ENCODE measurements around the gene KLK10.
"Not testable (repeated sequence)": the region's sequence is repeated elsewhere in the genome, so short reads cannot be mapped to it uniquely, and the experiment has no call there.

KLK10 gene

DNA sequence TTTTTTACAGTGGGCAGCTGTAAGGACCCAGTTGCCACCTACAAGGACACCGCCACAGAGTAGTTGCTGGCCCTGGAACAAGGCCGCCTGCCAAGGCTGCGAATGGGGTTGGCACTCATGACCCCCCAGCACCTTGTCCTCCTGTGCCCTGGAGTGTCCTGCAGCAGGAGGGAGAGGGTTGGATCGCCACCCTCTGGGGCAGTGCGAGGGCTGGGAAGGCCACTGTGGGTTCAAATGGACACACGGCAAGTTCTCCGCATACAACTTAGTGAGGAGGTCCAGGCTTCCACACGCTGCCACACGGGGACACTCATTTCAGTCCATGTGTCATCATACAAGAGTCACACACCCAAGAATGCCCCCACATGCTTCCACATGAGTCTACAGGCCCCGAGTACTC is 19.1 kb downstream of the KLK10 start:
- no peak for DNase-seq (ENCODE audit: low read depth)
- no peak overlapping the region for H3K4me3 ChIP-seq (ENCODE audit: control insufficient read depth, low read depth, low read length)
- no peak for TF ChIP-seq CTCF (IDR thresholded peaks at IDR 0.05; ENCODE audit: control insufficient read depth, insufficient read depth, low read depth, low read length, missing control alignments)

- DNase-seq (ENCODE audit: low read depth): no peak
- H3K4me3 ChIP-seq (ENCODE audit: control insufficient read depth, low read depth, low read length): no peak overlapping the region
- TF ChIP-seq CTCF (IDR thresholded peaks at IDR 0.05; ENCODE audit: control insufficient read depth, insufficient read depth, low read depth, low read length, missing control alignments): no peak
These were observed 20.8 kb downstream of the KLK10 start for GRCh38 chr19:50998686-50999085.

GRCh38 chr19:50998061-50998460 is 21.4 kb downstream of the KLK10 start:
- no peak for DNase-seq (ENCODE audit: low read depth)
- H3K4me3 ChIP-seq (ENCODE audit: control insufficient read depth, low read depth, low read length): no peak overlapping the region
- TF ChIP-seq CTCF (IDR thresholded peaks at IDR 0.05; ENCODE audit: control insufficient read depth, insufficient read depth, low read depth, low read length, missing control alignments): no peak

DNA sequence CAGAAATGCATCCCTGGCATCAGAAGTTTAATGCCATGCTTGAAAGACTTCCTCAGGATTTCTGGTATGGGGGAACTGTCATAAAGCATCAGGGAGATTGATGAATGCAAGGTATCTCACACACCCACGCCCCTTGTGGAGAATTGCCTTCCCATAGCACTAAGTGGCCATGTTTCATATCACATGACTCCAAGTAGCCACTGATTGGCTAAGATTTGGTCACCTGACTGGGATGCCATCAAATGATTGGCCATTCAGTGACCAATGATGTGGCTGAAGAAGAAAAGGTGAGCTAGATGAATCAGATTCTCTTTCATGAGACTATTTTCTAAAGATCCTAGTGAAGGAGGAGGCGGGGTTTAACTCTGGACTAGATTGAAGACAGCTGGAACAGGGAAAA is 25.4 kb downstream of the KLK10 start:
- no peak for DNase-seq (ENCODE audit: low read depth)
- H3K4me3 ChIP-seq (ENCODE audit: control insufficient read depth, low read depth, low read length): no peak overlapping the region
- no peak for TF ChIP-seq CTCF (IDR thresholded peaks at IDR 0.05; ENCODE audit: control insufficient read depth, insufficient read depth, low read depth, low read length, missing control alignments)

DNA sequence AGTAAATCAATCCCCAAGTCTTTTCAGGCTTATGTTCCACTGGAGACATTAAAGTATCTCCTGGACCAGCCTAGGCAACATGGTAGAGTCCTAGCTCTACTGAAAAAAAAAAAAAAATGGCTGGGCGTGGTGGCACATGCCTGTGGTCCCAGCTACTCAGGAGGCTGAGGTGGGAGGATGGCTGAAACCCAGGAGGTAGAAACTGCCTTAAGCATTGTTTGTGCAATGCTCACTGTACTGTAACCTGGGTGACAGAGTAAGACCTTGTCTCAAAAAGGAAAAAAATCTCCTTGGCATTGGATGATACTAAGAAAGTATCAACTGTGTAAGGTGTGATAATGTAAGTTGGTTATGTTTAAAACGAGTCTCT is 26.9 kb downstream of the KLK10 start:
- H3K4me3 ChIP-seq (ENCODE audit: control insufficient read depth, low read depth, low read length): no peak overlapping the region
- no peak for DNase-seq (ENCODE audit: low read depth)
- no peak for TF ChIP-seq CTCF (IDR thresholded peaks at IDR 0.05; ENCODE audit: control insufficient read depth, insufficient read depth, low read depth, low read length, missing control alignments)

- not testable (repeated sequence) for DNase-seq (ENCODE audit: low read depth); H3K4me3 ChIP-seq (ENCODE audit: control insufficient read depth, low read depth, low read length)
These were observed 35.1 kb downstream of the KLK10 start for GRCh38 chr19:50984416-50984815.

DNA sequence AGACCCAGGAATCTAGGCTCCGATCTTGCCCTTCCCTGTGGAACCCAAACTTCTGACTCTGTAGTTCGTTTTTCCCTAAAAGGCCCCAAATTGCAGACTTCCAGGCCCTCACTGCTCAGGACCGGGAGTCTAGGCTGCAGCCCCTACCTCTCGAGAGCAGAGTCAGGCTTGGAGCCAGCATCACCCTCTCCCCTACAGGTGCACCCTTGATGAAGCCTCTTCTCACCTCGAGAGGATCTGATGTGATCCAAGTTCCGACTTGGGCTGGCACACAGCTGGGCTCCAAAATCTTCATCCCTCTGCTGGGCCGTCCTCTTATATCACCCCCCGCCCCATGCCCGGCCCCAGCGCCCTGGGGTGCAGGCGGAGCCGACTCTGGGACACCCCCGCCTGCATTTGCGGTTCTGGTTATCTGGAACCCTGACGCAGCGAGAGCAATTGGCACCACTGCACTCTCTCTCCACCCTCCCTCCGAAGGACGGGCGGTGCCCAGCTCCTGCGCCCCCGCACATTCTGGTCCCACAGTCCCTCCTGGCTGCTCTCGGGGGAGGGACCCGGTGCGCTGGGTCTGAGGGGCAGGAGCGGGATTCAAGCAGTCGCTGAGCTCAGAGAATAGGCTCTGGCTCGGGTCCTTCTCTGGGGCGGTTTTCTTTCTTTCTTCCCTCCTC is 35.8 kb downstream of the KLK10 start, which contains the start of gene KLK7:
Gene KLK7 (minus strand): TSS at position 293 of the 668 bp plus-strand sequence. CDS start 1,518 bp downstream, outside the sequence.
- H3K4me3 ChIP-seq (ENCODE audit: control insufficient read depth, low read depth, low read length): no peak within 1 kb of the TSS
- no peak for TF ChIP-seq CTCF (IDR thresholded peaks at IDR 0.05; ENCODE audit: control insufficient read depth, insufficient read depth, low read depth, low read length, missing control alignments)
- DNase-seq (ENCODE audit: low read depth): no peak
